Stimulated activated CD8-positive, alpha-beta memory T cell treated with anti-CD3 and anti-CD28 coated beads, Interleukin-4, amount 100 ng/mL, for 24 hours (primary cell): Measurements from ENCODE around the gene DEF6.
A peak's percentile ranks its signal among the peaks of the same experiment; 100 is the strongest.

Experiments
- DNase-seq: peaks from one replicate; pipeline ENCODE4 v3.0.0-alpha.2; 2020; ENCODE audit warnings: low read depth

DEF6 gene, protein sequence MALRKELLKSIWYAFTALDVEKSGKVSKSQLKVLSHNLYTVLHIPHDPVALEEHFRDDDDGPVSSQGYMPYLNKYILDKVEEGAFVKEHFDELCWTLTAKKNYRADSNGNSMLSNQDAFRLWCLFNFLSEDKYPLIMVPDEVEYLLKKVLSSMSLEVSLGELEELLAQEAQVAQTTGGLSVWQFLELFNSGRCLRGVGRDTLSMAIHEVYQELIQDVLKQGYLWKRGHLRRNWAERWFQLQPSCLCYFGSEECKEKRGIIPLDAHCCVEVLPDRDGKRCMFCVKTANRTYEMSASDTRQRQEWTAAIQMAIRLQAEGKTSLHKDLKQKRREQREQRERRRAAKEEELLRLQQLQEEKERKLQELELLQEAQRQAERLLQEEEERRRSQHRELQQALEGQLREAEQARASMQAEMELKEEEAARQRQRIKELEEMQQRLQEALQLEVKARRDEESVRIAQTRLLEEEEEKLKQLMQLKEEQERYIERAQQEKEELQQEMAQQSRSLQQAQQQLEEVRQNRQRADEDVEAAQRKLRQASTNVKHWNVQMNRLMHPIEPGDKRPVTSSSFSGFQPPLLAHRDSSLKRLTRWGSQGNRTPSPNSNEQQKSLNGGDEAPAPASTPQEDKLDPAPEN

DNA sequence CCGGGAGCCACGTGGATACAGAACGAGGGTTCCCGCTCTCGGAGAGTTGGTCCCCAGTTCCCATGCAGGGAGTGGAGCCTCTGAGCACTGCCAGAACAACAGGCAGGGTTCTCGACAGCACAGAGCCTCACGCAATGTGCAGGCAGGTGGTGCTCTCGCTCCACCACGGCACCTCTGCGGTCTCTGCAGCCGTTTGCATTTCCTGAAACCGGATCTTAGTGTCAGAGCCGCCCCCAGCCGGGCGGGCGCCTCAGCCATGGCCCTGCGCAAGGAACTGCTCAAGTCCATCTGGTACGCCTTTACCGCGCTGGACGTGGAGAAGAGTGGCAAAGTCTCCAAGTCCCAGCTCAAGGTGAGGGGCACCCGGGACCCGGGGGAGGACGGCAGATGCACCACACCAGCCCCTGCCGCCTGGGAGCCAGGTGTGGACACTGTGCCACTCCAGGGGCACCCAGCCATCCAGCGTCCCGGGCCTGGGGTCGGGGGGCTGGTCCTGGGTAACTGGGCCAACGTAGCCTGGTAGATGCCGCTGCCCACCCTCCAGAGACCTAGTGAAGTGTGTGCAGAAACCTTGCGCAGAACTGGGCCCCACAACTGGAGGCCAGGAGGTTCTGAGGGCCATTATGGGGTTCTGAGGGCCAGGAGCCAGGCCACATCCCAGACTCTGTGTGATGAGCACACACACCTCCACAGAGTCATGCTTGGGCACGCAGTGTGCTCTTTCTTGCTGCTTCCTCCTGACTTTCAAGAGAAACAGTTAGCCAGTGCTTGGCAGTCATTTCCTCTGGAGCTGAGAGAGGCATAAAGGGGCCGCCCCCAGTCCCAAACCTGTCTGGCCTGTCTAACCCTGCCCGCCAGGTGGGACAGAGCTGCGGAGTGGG is at the start of gene DEF6:
TSS of gene DEF6 (plus strand) at position 218 of the 881 bp plus-strand sequence. CDS start at position 257, 39 bp downstream.
- peak; percentile 79 for DNase-seq

DNA sequence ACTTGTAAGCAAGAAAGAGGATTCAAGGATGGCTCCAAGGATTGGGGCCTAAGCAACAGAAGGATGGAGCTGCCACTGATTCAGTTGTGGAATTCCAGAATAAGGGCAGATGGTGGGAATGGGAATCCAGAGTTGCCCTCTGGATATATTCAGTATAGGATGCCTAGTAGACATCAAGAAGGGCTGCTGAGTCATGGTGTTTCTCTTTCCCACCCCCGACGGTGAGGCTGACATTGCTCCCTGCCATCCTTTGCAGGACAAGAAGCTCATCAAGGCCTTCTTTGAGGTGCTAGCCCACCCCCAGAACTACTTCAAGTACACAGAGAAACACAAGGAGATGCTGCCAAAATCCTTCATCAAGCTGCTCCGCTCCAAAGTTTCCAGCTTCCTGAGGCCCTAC is 49.3 kb upstream of the DEF6 start:
- DNase-seq = no peak

- DNase-seq = no peak
These were observed 48.7 kb upstream of the DEF6 start for GRCh38 chr6:35248965-35249364.

DNA sequence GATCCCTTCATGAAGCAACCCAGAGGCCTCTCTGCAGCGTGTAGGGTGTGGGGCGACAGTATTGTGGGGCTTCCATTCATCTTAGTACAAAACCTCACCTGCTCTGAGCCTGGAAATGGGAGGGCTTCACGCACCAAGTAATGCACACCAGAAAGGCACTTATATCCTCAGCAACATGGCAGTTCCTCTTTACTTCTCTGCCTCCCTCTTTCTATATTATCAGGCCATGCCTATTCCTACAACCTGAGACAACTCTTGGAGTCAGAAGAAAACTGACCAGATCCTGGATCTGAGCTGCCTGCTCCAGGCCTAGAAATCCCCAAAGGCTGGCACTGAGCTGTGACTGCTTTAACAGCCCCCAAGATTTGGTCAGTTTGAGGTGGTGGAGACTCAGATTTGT is 45.7 kb upstream of the DEF6 start:
- DNase-seq = no peak

- no peak for DNase-seq
These were observed 44.4 kb upstream of the DEF6 start for GRCh38 chr6:35253249-35253648.

GRCh38 chr6:35258336-35258735 is 39.3 kb upstream of the DEF6 start:
- no peak for DNase-seq

- no peak for DNase-seq
These were observed 38.8 kb upstream of the DEF6 start for GRCh38 chr6:35258858-35259193.

DNA sequence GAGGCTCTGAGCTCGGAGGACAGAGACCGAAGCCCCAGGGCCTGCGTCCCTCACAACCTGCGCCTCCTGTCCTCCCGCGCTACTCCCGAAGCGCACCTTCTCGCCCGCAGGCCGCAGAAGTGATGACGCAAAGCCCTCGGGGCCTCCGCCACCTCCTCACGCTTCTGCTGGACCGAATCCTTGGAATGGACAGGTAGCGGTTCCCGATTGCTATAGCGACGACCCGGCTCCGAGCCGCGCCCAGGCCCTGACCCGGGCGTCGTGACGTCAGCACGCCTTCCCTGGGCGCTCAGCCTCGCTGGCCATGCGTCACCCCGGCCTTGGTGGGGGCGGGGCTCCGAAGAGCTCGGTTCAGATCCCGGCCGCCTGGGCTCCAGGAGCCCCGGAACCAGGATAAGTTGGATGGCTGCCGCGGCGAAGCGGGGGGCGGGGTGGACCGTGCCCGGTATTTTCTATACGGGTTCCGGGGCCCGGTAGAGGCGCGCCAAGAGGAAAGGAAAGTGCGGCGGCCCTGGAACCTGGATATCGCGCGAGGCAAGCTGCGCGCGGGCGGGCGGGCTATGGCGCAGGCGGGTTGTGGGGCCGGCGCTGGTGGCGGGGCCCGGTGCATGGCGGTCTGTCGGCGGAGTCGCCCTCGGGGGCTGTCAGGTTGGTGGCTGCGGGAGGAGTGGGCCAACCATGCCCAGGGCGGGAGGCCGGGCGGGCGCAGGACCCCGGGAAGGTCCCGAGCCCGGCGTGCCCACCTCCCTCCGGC is 38.2 kb upstream of the DEF6 start, which contains the start of gene ZNF76:
TSS of gene ZNF76 (plus strand) at position 542 of the 754 bp plus-strand sequence. CDS start 21,417 bp downstream, outside the sequence.
- DNase-seq = peak; percentile 89

GRCh38 chr6:35259948-35260590 is 37.5 kb upstream of the DEF6 start:
- peak; percentile 51 for DNase-seq

DNA sequence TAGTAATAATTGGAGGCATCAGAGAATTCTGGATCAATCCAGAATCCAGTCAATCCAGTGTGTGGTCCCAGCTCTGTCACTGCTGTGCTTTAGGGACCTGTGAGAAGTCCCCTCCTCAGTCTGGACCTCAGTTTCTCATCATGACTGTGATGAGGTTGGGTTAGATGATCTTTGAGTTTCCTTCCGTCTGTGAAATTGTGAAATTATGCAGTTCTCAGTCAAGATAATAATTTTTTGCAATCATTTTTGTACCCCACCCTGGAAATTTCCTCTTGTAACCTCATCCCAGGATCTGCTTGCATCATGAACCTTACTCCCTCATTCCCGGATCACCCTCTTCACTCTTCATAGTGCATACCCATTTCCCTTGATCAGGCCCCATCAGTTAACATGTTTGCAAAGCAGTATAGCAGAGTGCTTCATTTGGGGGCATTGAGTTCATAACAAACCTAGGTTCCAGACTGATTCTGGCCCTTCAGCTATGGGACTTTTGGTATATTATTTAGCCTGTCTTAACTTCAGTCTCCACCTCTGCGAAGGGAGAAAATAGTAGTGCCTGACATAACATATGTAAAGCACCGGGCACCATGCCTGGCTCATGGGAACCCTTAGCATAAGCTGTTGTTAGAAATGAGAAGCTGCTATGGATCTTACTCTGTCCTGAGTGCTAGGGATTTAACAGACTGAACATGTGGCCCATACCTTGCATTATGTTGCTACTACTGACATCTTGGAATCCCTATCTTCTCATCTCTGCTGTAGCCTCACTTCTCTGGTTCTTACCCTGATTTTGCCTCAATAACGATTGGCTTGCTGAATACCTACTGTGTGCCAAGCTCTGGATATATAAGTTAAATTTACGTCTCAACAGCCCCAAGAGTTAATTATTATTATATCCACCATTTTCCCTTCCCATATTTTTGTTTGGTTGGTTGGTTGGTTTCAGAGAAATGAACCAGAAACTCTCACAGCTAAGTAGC is 36.7 kb upstream of the DEF6 start:
- no peak for DNase-seq

- no peak for DNase-seq
These were observed 35.0 kb upstream of the DEF6 start for GRCh38 chr6:35262596-35262995.

- no peak for DNase-seq
These were observed 32.9 kb upstream of the DEF6 start for GRCh38 chr6:35264550-35265274.

DNA sequence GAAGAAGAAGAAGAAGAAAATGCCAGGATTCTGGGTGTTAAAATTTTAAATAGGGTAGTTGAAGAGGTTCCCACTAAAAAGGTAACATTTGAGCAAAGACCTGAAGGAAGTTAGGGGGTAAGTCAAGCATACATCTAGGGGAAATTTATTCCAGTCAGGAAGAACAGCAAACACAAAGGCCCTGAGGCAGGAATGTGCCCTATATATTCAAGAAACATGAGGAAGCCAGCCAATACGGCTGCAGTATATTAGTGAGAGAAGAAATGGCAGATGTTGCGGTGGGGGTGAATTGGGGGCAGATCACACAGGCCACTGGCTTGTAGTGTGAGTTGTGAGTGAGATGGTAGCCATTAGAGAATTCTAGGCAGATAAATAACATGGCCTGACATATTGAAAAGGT is 32.1 kb upstream of the DEF6 start:
- no peak for DNase-seq

DNA sequence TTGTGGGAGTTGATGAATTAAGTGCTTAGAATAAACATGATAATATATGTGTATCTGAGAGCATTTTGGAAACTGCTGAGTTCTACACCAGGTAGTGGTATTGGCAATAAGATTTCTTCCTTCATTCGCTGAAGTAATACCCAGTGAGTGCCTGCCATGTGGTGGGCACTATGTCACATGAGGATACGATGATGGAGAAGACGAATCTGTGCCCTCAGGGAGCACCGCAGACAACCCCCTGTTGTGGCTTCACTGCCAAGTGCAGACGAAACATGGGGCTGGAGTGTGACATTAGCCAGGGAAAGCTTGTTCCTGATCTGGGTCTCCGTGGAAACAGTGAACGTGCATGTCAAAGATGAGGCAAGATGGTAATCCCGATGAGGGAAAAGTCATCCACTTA is 30.2 kb upstream of the DEF6 start:
- no peak for DNase-seq

GRCh38 chr6:35267897-35268296 is 29.7 kb upstream of the DEF6 start:
- no peak for DNase-seq

DNA sequence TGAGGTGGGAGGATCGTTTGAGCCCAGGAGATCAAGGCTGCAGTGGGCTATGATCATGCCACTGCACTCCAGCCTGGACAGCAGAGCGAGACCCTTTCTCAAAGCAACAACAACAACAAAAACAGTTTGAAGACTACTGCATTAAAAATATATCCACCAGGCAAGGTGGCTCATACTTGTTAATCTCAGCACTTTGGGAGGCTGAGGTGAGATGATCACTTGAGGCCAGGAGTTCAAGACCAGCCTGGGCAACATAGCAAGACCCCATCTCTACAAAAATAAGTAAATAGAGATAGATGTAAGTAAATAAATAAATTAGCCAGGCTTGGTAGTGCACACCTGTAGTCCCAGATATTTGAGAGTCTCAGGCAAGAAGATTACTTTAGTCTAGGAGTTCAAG is 25.6 kb upstream of the DEF6 start:
- no peak for DNase-seq

- DNase-seq = no peak
These were observed 23.6 kb upstream of the DEF6 start for GRCh38 chr6:35273822-35274559.

- no peak for DNase-seq
These were observed 21.8 kb upstream of the DEF6 start for GRCh38 chr6:35275744-35276260.

- no peak for DNase-seq
These were observed 18.9 kb upstream of the DEF6 start for GRCh38 chr6:35278708-35279107.
